Stomach (tissue), 9 donors: ENCODE data around the gene EMX1. TPM values are rescaled to one million over a fixed set of nuclear protein-coding genes. Genes with fewer than 3 reads are reported as not detected.

Experiments
- DNase-seq, 2 donors: peaks; one replicate each; pipeline versions ENCODE4 v3.0.0 to v3.0.0-alpha.2; 2013 to 2019
- H3K27ac ChIP-seq, 5 donors: fragments of 200-600 bp in 4 of 5; sonication (generic) in 4 of 5; one replicate each; pipeline ENCODE4 v1.5.1; 2013 to 2019; ENCODE audit warnings: mild to moderate bottlenecking in 1 of 5, moderate library complexity in 1 of 5
- H3K27me3 ChIP-seq, 3 donors: fragments of 200-600 bp; sonication (generic); one replicate each; pipeline ENCODE4 v1.5.1; 2017 to 2019; ENCODE audit warnings: mixed run types in 1 of 3
- H3K36me3 ChIP-seq, 4 donors: fragments of 200-600 bp; sonication (generic); 1 replicate in 3 of 4; 2 replicates in 1 of 4; pipeline ENCODE4 v1.5.1; 2016 to 2019
- H3K4me1 ChIP-seq, 4 donors: fragments of 200-600 bp; sonication (generic); one replicate each; pipeline ENCODE4 v1.5.1; 2016 to 2019
- H3K4me3 ChIP-seq, 4 donors: fragments of 200-600 bp; sonication (generic) in 3 of 4; one replicate each; pipeline ENCODE4 v1.5.1; 2016 to 2019; ENCODE audit warnings: mild to moderate bottlenecking in 1 of 4
- H3K9me3 ChIP-seq, 4 donors: fragments of 200-600 bp; sonication (generic); one replicate each; pipeline ENCODE4 v1.5.1; 2016 to 2019
- EP300 ChIP-seq: sonication (generic); formaldehyde crosslinking; IDR thresholded peaks from one replicate; pipeline ENCODE4 v1.6.1; 2017; ENCODE audit warnings: antibody characterized with exemption
- POLR2A ChIP-seq, 4 donors: fragments of 450-650 bp; IDR thresholded peaks; one replicate each; pipeline ENCODE4 v1.6.1; 2016; ENCODE audit warnings: antibody characterized with exemption in 4 of 4, control low read depth in 2 of 4, mild to moderate bottlenecking in 1 of 4, moderate library complexity in 1 of 4
- POLR2AphosphoS5 ChIP-seq, 3 donors: sonication (generic); formaldehyde crosslinking; IDR thresholded peaks; one replicate each; pipeline ENCODE4 v1.6.1; 2016; ENCODE audit warnings: antibody characterized with exemption in 3 of 3
- WGBS, 5 donors: extraction: QIAGEN DNeasy Blood & Tissue Kit in 3 of 5; methylation state at CpG; one replicate each; pipeline versions ENCODE4 v1.1.5 to v1.1.7; 2013 to 2018; 5-methylcytosine and 5-hydroxymethylcytosine counted together
- intact Hi-C: fragments of 100-400 bp; cut with DNase I; formaldehyde crosslinking; loops from one replicate; pipeline ENCODE4 v1.15.1; 2023; ENCODE audit warnings: low total_unique reads
- polyA plus RNA-seq, 3 donors: library from polyadenylated mRNA; stranded (reverse); fragments of 200-250 nt; gene quantifications; one replicate each; pipeline ENCODE4 v1.2.3, GENCODE V29; 2013
- total RNA-seq, 5 donors: library from RNA; depleted of rRNA; stranded (reverse); fragments of >200 nt; gene quantifications; one replicate each; pipeline versions ENCODE4 v1.1.0 to v1.2.3, GENCODE V29; 2014 to 2016
- TF ChIP-seq, protein P1 (sequence below), 7 experiments: fragments of 450-650 bp in 4 of 7; fragments of 200-600 bp in 3 of 7; sonication (generic) in 3 of 7; IDR thresholded peaks; one replicate each; pipeline ENCODE4 v1.5.1; 2016 to 2019; ENCODE audit warnings: antibody characterized with exemption in 7 of 7, control low read depth in 2 of 7, mild to moderate bottlenecking in 1 of 7
- donor health status: healthy with polysubstance abuse.
- donor health status: Bipolar disorder and iron deficiency.
- donor health status: healthy.

The EMX1 gene
- total and polyA plus RNA-seq, 8 donors, result 0.18 to 32.1 (median 0.62) TPM; not detected in 5

DNA sequence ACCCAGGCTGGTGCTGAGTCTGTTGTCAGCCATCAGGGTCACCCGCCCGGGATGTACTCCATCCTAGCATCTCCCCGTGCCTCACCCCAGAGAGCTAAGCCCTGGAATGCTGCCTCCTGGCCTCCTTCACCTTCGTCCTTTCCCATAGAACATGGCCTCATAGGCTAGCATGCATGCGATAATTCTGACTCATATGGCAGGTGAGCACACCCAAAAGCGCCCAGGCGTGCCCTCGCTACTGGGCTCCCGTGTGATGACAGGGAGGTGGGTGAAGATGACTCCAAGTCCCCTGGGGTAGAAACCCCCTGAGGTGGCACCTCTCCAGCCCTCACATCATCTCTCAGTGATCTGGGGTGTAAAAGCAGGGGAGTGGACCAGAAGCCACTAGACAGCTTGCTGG is 22.8 kb upstream of the EMX1 start:
- Histone ChIP-seq H3K27me3 (peaks cover 4 to 40% (median 20%) of the 10 kb centered on the region in 3 donors), H3K27ac (no peak overlapping the region), H3K36me3 (peaks cover 9 to 27% (median 21%) of the 10 kb centered on the region in 4 donors), H3K4me3 (no peak overlapping the region), H3K9me3 (no peaks in the 10 kb centered on the region), H3K4me1 (peaks cover 0 to 30% (median 27%) of the 10 kb centered on the region in 4 donors)
- intact Hi-C loops, result loop anchor here (10.0 kb wide), 1 partner anchor 280 kb away; no protein-coding TSS in a partner anchor
- DNase-seq, result no peak
- WGBS, 5 donors, result 79 to 91% (median 85%) methylated on average over 9 of the region's 9 CpGs
- no peak for TF ChIP-seq POLR2AphosphoS5 (IDR thresholded peaks at IDR 0.05)
- TF ChIP-seq, protein P1, sequence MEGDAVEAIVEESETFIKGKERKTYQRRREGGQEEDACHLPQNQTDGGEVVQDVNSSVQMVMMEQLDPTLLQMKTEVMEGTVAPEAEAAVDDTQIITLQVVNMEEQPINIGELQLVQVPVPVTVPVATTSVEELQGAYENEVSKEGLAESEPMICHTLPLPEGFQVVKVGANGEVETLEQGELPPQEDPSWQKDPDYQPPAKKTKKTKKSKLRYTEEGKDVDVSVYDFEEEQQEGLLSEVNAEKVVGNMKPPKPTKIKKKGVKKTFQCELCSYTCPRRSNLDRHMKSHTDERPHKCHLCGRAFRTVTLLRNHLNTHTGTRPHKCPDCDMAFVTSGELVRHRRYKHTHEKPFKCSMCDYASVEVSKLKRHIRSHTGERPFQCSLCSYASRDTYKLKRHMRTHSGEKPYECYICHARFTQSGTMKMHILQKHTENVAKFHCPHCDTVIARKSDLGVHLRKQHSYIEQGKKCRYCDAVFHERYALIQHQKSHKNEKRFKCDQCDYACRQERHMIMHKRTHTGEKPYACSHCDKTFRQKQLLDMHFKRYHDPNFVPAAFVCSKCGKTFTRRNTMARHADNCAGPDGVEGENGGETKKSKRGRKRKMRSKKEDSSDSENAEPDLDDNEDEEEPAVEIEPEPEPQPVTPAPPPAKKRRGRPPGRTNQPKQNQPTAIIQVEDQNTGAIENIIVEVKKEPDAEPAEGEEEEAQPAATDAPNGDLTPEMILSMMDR (IDR thresholded peaks at IDR 0.05), result no peak
- no peak for TF ChIP-seq EP300
- TF ChIP-seq POLR2A (IDR thresholded peaks at IDR 0.05), result no peak

DNA sequence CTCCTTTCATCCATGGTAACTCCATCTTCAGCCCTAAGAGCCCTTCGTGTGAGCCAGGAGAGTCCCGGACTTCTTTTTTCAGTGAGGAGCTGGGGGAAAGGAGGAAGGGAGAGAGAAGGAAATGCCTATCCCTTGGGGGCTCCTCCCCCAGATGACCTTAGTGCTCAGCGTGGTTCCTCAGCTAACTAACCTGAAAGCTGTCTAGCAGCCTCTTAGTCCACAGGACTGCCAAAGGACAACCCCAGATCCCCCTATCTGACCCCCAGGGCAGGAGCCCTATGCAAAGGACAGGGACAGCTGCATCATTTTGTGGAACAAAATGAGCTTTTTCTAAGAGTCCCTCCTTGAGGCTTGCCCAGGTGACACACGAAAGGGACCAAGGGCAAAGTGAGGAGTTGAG is 22.2 kb upstream of the EMX1 start:
- Histone ChIP-seq H3K4me3 (no peak overlapping the region), H3K36me3 (peaks cover 9 to 24% (median 19%) of the 10 kb centered on the region in 4 donors), H3K4me1 (peaks cover 0 to 24% (median 20%) of the 10 kb centered on the region in 4 donors), H3K27ac (no peak overlapping the region), H3K9me3 (no peaks in the 10 kb centered on the region), H3K27me3 (peaks cover 4 to 47% (median 20%) of the 10 kb centered on the region in 3 donors)
- WGBS, 5 donors, result 9 to 33% (median 19%) methylated on average over 4 of the region's 4 CpGs
- TF ChIP-seq POLR2A (IDR thresholded peaks at IDR 0.05), result no peak
- TF ChIP-seq POLR2AphosphoS5 (IDR thresholded peaks at IDR 0.05), result no peak
- TF ChIP-seq, protein P1 (IDR thresholded peaks at IDR 0.05), result no peak
- TF ChIP-seq EP300, result no peak
- no peak for DNase-seq
- intact Hi-C loops, result loop anchor here (10.0 kb wide), 1 partner anchor 280 kb away; no protein-coding TSS in a partner anchor

DNA sequence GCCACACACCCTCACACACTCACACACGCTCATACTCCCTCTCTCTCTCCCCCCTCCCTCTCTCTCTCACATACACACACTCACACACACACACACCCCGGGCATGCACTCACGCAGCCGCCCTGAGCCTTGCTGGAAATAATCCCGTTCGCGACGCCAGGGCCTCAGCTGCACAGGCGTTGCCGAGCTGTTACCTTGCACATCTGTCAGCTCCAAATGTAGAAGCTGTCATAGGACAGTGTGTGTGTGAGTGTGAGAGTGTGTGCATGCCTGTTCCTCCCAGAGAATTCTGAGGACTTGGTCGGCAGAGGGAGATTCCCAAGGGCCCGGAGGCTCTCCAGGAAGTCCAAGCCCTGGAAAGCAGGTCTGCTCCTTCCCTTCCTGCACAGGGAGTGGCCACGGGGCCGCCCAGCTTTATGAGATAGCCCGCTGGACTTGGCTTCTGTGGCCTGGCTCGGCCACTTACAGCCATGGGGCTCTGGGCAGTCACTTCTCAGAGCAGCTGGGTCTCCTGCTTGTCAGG is 21.5 kb upstream of the EMX1 start:
- Histone ChIP-seq H3K27ac (peak overlapping the region in 3 of 5 donors; percentile 13 to 38 (median 31)), H3K4me3 (peak overlapping the region in 2 of 4 donors; percentile 14 to 22), H3K36me3 (peaks cover 9 to 17% (median 17%) of the 10 kb centered on the region in 4 donors), H3K4me1 (peaks cover 0 to 23% (median 17%) of the 10 kb centered on the region in 4 donors), H3K9me3 (no peaks in the 10 kb centered on the region), H3K27me3 (peaks cover 4 to 52% (median 20%) of the 10 kb centered on the region in 3 donors)
- peak; percentile 79 to 80 for DNase-seq
- intact Hi-C loops, result loop anchor here (10.0 kb wide), 1 partner anchor 279 kb away; no protein-coding TSS in a partner anchor
- no peak for TF ChIP-seq POLR2A (IDR thresholded peaks at IDR 0.05)
- TF ChIP-seq, protein P1 (IDR thresholded peaks at IDR 0.05), result peak in 1 of 7 experiments; percentile 15
- TF ChIP-seq EP300, result no peak
- TF ChIP-seq POLR2AphosphoS5 (IDR thresholded peaks at IDR 0.05), result peak in 1 of 3 donors; percentile 16
- WGBS, 5 donors, result 5 to 12% (median 9%) methylated on average over 13 to 16 of the region's 16 CpGs

DNA sequence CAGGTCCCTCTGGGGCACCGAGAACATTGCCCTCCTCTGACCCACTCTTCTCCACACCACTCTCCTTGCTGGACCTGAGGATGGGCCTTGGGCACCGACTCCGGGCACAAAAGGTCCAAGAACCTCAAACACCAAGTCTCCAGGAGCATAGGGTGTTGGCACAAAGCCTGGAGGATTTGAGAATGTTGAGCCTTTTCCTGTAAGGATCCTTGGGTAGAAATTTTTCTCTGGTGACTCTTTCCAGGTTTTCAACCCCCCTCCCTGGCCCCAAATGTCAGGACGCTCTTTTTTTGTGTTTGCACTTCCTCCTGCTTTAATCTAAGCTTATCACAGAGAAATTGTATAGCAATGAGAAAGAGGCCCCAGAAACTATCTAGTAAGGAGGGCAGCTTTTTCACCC is 20.9 kb upstream of the EMX1 start:
- no peak overlapping the region for H3K27ac ChIP-seq
- H3K9me3 ChIP-seq, result no peaks in the 10 kb centered on the region
- H3K36me3 ChIP-seq, result peaks cover 4 to 11% (median 11%) of the 10 kb centered on the region in 4 donors
- TF ChIP-seq EP300 (no peak), POLR2A (IDR thresholded peaks at IDR 0.05) (no peak), POLR2AphosphoS5 (IDR thresholded peaks at IDR 0.05) (no peak)
- TF ChIP-seq, protein P1 (IDR thresholded peaks at IDR 0.05), result no peak
- H3K27me3 ChIP-seq, result peaks cover 4 to 59% (median 22%) of the 10 kb centered on the region in 3 donors
- 52 to 70% (median 63%) methylated on average over 4 of the region's 4 CpGs for WGBS, 5 donors
- DNase-seq, result no peak
- intact Hi-C loops, result loop anchor here (10.0 kb wide), 1 partner anchor 278 kb away; no protein-coding TSS in a partner anchor
- no peak overlapping the region for H3K4me3 ChIP-seq
- peaks cover 0 to 23% (median 17%) of the 10 kb centered on the region in 4 donors for H3K4me1 ChIP-seq
